RWPE2 (cell line): ENCODE results near the gene LRP1B.

ENCODE experiments used
- ATAC-seq: fragments of 200-7000 bp; cut with Tn5 transposase; 3 replicates; pipeline ENCODE4 v1.9.1; 2021; ENCODE audit warnings: low read depth
- DNase-seq: peaks from one replicate; pipeline ENCODE4 v3.0.0-alpha.2; 2020; ENCODE audit warnings: low spot score
- H3K27ac ChIP-seq: fragments of 450-650 bp; 2 replicates; pipeline ENCODE4 v1.5.1; 2017; ENCODE audit warnings: mild to moderate bottlenecking; ENCODE audit not compliant: poor library complexity, severe bottlenecking
- H3K27me3 ChIP-seq: fragments of 250-450 bp; sonication (Bioruptor Pico); 2 replicates; pipeline ENCODE4 v1.5.1; 2021; ENCODE audit warnings: mild to moderate bottlenecking, moderate library complexity; ENCODE audit not compliant: insufficient read depth, poor library complexity, severe bottlenecking
- H3K36me3 ChIP-seq: fragments of 250-450 bp; sonication (Bioruptor Pico); 2 replicates; pipeline ENCODE4 v1.5.1; 2020; ENCODE audit warnings: low read depth, mild to moderate bottlenecking, moderate library complexity
- H3K4me1 ChIP-seq: fragments of 250-450 bp; sonication (Bioruptor Pico); 2 replicates; pipeline ENCODE4 v1.5.1; 2021; ENCODE audit warnings: mild to moderate bottlenecking, moderate library complexity; ENCODE audit not compliant: insufficient read depth, poor library complexity, severe bottlenecking
- H3K4me3 ChIP-seq: fragments of 250-450 bp; sonication (Bioruptor Pico); 2 replicates; pipeline ENCODE4 v1.5.1; 2021; ENCODE audit warnings: mild to moderate bottlenecking, moderate library complexity; ENCODE audit not compliant: severe bottlenecking
- H3K9me3 ChIP-seq: fragments of 250-450 bp; sonication (Bioruptor Pico); 2 replicates; pipeline ENCODE4 v1.5.1; 2021; ENCODE audit warnings: mild to moderate bottlenecking, moderate library complexity; ENCODE audit not compliant: severe bottlenecking
- TF ChIP-seq, protein P1 (sequence below): fragments of 450-650 bp; IDR thresholded peaks from one replicate; pipeline ENCODE4 v1.5.1; 2017; ENCODE audit warnings: mild to moderate bottlenecking, moderate library complexity; ENCODE audit not compliant: poor library complexity, severe bottlenecking

LRP1B gene

GRCh38 chr2:141015341-141016047 lies 1115.3 kb downstream of the LRP1B start:
- H3K27ac ChIP-seq, result no peak overlapping the region
- no peaks in the 10 kb centered on the region for H3K27me3 ChIP-seq
- no peaks in the 10 kb centered on the region for H3K9me3 ChIP-seq
- H3K36me3 ChIP-seq, result no peaks in the 10 kb centered on the region
- no peak for ATAC-seq
- TF ChIP-seq, protein P1, sequence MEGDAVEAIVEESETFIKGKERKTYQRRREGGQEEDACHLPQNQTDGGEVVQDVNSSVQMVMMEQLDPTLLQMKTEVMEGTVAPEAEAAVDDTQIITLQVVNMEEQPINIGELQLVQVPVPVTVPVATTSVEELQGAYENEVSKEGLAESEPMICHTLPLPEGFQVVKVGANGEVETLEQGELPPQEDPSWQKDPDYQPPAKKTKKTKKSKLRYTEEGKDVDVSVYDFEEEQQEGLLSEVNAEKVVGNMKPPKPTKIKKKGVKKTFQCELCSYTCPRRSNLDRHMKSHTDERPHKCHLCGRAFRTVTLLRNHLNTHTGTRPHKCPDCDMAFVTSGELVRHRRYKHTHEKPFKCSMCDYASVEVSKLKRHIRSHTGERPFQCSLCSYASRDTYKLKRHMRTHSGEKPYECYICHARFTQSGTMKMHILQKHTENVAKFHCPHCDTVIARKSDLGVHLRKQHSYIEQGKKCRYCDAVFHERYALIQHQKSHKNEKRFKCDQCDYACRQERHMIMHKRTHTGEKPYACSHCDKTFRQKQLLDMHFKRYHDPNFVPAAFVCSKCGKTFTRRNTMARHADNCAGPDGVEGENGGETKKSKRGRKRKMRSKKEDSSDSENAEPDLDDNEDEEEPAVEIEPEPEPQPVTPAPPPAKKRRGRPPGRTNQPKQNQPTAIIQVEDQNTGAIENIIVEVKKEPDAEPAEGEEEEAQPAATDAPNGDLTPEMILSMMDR, result no peak
- peaks cover 8% of the 10 kb centered on the region for H3K4me1 ChIP-seq
- DNase-seq, result no peak
- H3K4me3 ChIP-seq, result no peak overlapping the region

DNA sequence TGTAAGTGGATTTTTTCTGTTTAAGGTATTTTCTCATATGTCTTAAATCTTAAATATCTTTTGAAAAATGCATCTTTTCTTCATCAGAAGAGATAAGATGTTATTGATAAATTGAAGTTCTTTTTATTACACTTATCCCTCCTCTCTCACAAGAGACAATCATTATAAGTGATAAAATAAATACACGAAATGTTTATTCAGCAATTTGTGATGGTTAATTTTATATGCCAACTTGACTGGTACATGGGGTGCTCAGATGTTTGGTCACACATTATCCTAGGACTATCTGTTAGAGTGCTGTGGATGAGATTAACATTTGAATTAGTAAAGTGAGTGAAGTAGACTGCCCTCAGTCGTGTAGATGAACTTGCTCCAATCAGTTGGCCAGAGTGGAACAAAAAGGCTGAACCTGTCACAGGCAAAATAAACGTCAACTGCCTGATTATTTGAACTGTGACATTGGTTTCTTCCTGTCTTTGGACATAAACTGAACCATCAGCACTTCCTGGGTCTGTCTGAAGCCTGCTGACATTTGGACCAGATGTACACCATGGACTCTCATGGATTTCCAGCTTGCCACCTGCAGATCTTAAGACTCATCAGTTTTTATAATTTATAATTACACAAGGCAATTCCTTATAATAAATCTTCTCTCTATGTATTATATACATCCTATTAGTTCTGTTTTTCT lies 1126.7 kb downstream of the LRP1B start:
- no peak for ATAC-seq
- Histone ChIP-seq H3K9me3 (peaks cover 2% of the 10 kb centered on the region), H3K36me3 (no peaks in the 10 kb centered on the region), H3K27ac (no peak overlapping the region), H3K4me3 (no peak overlapping the region), H3K4me1 (no peaks in the 10 kb centered on the region), H3K27me3 (no peaks in the 10 kb centered on the region)
- DNase-seq, result no peak
- TF ChIP-seq, protein P1, result no peak

DNA sequence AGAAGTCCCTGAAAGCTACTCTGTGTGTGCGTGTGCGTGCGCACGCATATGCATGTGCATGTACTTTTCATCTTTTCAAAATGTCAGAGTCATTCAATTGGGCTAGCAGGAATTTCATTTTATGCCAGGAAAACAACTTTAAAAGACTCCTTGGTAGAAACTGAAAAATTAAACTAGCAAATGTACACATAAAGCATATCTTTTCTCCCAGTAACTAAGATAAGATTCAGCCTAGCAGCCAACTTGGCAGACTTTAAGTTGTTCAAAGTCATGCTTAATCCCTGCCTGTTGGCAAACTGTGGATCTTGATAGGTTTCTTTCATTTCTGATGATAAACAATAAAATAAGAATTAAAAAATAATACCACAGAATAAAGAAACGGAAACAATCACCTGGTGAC lies 1129.1 kb downstream of the LRP1B start:
- peaks cover 2% of the 10 kb centered on the region for H3K9me3 ChIP-seq
- ATAC-seq, result no peak
- no peaks in the 10 kb centered on the region for H3K4me1 ChIP-seq
- H3K27ac ChIP-seq, result no peak overlapping the region
- no peak overlapping the region for H3K4me3 ChIP-seq
- H3K27me3 ChIP-seq, result no peaks in the 10 kb centered on the region
- TF ChIP-seq, protein P1, result no peak
- DNase-seq, result no peak
- no peaks in the 10 kb centered on the region for H3K36me3 ChIP-seq

DNA sequence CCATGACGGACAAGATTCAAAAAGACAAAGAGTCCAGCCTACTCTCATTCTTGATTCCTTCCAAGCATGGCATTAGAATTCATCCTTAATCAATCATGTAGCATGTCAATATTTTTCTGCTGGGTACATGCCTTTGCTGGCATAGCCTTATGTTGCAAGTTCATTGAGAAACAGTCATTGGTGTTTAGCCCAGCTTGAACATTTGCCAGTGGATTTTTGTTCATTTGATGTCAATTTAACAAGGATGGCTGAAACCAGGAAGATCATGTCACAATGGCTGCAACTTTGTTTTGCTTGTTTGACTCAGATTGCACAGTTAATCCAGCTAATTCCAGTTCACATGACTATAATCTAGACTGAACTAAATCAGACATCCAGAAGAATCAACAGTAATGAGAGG lies 1132.2 kb downstream of the LRP1B start:
- H3K27ac ChIP-seq, result no peak overlapping the region
- H3K9me3 ChIP-seq, result peaks cover 2% of the 10 kb centered on the region
- no peak for DNase-seq
- no peaks in the 10 kb centered on the region for H3K27me3 ChIP-seq
- no peaks in the 10 kb centered on the region for H3K36me3 ChIP-seq
- no peak overlapping the region for H3K4me3 ChIP-seq
- ATAC-seq, result no peak
- TF ChIP-seq, protein P1, result no peak
- H3K4me1 ChIP-seq, result no peaks in the 10 kb centered on the region

DNA sequence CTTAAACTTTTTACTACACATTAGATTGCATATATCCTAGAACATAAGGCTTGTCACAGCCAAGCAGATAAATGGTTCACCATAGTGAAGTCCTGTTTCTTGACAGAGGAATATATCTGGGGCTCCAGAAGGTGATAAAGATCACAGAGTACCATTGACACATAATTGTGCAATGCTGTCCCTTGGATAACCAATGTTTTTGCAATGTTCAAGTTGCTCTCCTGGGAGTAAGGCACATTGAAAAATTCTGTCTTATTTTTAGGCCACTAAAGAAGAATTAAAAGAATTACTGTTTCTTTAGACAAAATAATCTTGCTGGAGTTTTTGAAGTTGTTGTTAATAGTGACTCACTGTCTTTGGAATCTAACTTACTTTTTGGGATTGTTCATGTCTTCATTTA lies 1132.8 kb downstream of the LRP1B start:
- ATAC-seq (no peak), DNase-seq (no peak)
- H3K4me3 ChIP-seq, result no peak overlapping the region
- H3K27ac ChIP-seq, result no peak overlapping the region
- TF ChIP-seq, protein P1, result no peak
- H3K4me1 ChIP-seq, result no peaks in the 10 kb centered on the region
- H3K36me3 ChIP-seq, result no peaks in the 10 kb centered on the region
- H3K9me3 ChIP-seq, result peaks cover 2% of the 10 kb centered on the region
- no peaks in the 10 kb centered on the region for H3K27me3 ChIP-seq
